Endothelial cell of umbilical vein (primary cell): ENCODE measurements around the gene NEK6. TPM values are rescaled to one million over a fixed set of nuclear protein-coding genes. Genes with fewer than 3 reads are reported as not detected.

Source experiments
- BruUV-seq: library from RNA; stranded (reverse); fragments of 400-500 nt; replicated peaks from 2 replicates; lab custom pipeline; 2021; lab: Mats Ljungman, UMichigan
- CTCF ChIA-PET: fragments of 300-600, 350-600 bp; sonication (Branson Sonifier 250); formaldehyde crosslinking; loops from one replicate; lab custom pipeline; 2021; ENCODE audit warnings: antibody characterized with exemption, inconsistent platforms; lab: Charles Lee
- POLR2A ChIA-PET: fragments of 300-600, 350-600 bp; sonication (Branson Sonifier 250); formaldehyde crosslinking; loops from one replicate; lab custom pipeline; 2021; ENCODE audit warnings: antibody characterized with exemption, inconsistent platforms; lab: Charles Lee
- DNase-seq: peaks from one replicate; pipeline ENCODE4 v3.0.0-alpha.2; 2011; ENCODE audit warnings: low read depth, low spot score
- FAIRE-seq: peaks from 2 replicates; lab custom pipeline; 2011; peaks lifted over from hg19 to GRCh38; lab: Jason Lieb, UNC
- H2AFZ ChIP-seq: 2 replicates; pipeline ENCODE4 v1.6.0; 2012; ENCODE audit warnings: low read depth, low read length, control low read depth, inconsistent platforms
- H3K27ac ChIP-seq: 2 replicates; pipeline ENCODE4 v1.5.1; 2011; ENCODE audit warnings: low read depth, mild to moderate bottlenecking, control low read depth, low read length, moderate library complexity; ENCODE audit not compliant: insufficient read depth
- H3K27me3 ChIP-seq, 2 experiments: 2 replicates each; pipeline versions ENCODE4 v1.6.0 to v1.6.1; 2011; ENCODE audit warnings: low read length in 2 of 2, mixed read lengths in 1 of 2; ENCODE audit not compliant: control insufficient read depth in 2 of 2, insufficient read depth in 2 of 2
- H3K36me3 ChIP-seq, 2 experiments: 2 replicates in 1 of 2; 3 replicates in 1 of 2; pipeline ENCODE4 v1.5.1; 2011; ENCODE audit warnings: low read length in 2 of 2, mild to moderate bottlenecking in 1 of 2, moderate library complexity in 1 of 2; ENCODE audit not compliant: control insufficient read depth in 2 of 2, insufficient read depth in 2 of 2; ENCODE audit errors: extremely low read depth in 1 of 2
- H3K4me1 ChIP-seq: 3 replicates; pipeline ENCODE4 v1.5.1; 2011; ENCODE audit warnings: mild to moderate bottlenecking, low read length; ENCODE audit not compliant: control insufficient read depth, insufficient read depth; ENCODE audit errors: extremely low read depth
- H3K4me2 ChIP-seq: 2 replicates; pipeline ENCODE4 v1.6.1; 2011; ENCODE audit warnings: low read length, control low read depth, mixed read lengths; ENCODE audit not compliant: insufficient read depth
- H3K4me3 ChIP-seq, 3 experiments: fragments of 200-600 bp in 1 of 3; sonication (generic), shearing (Covaris generic) in 1 of 3; replicated peaks in 1 of 3; 2 replicates each; pipeline ENCODE4 v1.5.1; 2011 to 2016; ENCODE audit warnings: control low read depth in 3 of 3, low read length in 3 of 3, mild to moderate bottlenecking in 2 of 3, inconsistent platforms in 1 of 3, low read depth in 1 of 3, moderate library complexity in 1 of 3; ENCODE audit not compliant: insufficient read depth in 1 of 3
- H3K79me2 ChIP-seq: 2 replicates; pipeline ENCODE4 v1.6.0; 2012; ENCODE audit warnings: low read length, inconsistent platforms; ENCODE audit not compliant: control insufficient read depth, insufficient read depth
- H3K9ac ChIP-seq: replicated peaks from 2 replicates; pipeline ENCODE3; 2011; ENCODE audit warnings: low read length, control low read depth; ENCODE audit not compliant: insufficient read depth; ENCODE audit errors: extremely low read depth
- H3K9me1 ChIP-seq: replicated peaks from 3 replicates; pipeline ENCODE4 v1.6.0; 2011; ENCODE audit warnings: mild to moderate bottlenecking, low read length; ENCODE audit not compliant: control insufficient read depth, insufficient read depth; ENCODE audit errors: extremely low read depth
- H3K9me3 ChIP-seq: replicated peaks from 2 replicates; pipeline ENCODE4 v1.5.1; 2012; ENCODE audit warnings: low read length, inconsistent platforms; ENCODE audit not compliant: control insufficient read depth, insufficient read depth
- H4K20me1 ChIP-seq: replicated peaks from 2 replicates; pipeline ENCODE3; 2011; ENCODE audit warnings: mild to moderate bottlenecking, low read length; ENCODE audit not compliant: control insufficient read depth, insufficient read depth; ENCODE audit errors: extremely low read depth
- EZH2 ChIP-seq: IDR thresholded peaks from 2 replicates; pipeline ENCODE4 v1.6.1; 2012; ENCODE audit warnings: borderline replicate concordance, low read depth, mild to moderate bottlenecking, moderate library complexity, low read length, inconsistent platforms; ENCODE audit not compliant: severe bottlenecking
- FOS ChIP-seq: IDR thresholded peaks from 2 replicates; pipeline ENCODE4 v1.6.1; 2011; ENCODE audit warnings: mild to moderate bottlenecking, low read length, moderate library complexity, borderline replicate concordance; ENCODE audit not compliant: insufficient read depth
- GATA2 ChIP-seq: IDR thresholded peaks from 2 replicates; pipeline ENCODE4 v1.7.0; 2011; ENCODE audit warnings: low read depth, mild to moderate bottlenecking, moderate library complexity, mixed read lengths, low read length; ENCODE audit not compliant: insufficient read length, insufficient read depth
- JUN ChIP-seq: IDR thresholded peaks from 2 replicates; pipeline ENCODE4 v1.6.1; 2011; ENCODE audit warnings: borderline replicate concordance, low read depth; ENCODE audit not compliant: insufficient read length, insufficient read depth
- MYC ChIP-seq: IDR thresholded peaks from one replicate; pipeline ENCODE4 v1.6.1; 2011; ENCODE audit warnings: mild to moderate bottlenecking, low read depth, low read length
- POLR2A ChIP-seq: IDR thresholded peaks from 2 replicates; pipeline ENCODE4 v1.6.1; 2012; ENCODE audit warnings: low read depth, mild to moderate bottlenecking, control low read depth, low read length
- POLR2AphosphoS5 ChIP-seq: IDR thresholded peaks from 2 replicates; pipeline ENCODE4 v1.6.1; 2012; ENCODE audit warnings: low read depth, mild to moderate bottlenecking, control low read depth, low read length, moderate library complexity; ENCODE audit not compliant: insufficient read depth
- dilution Hi-C: fragments of 300-500 bp; cut with MboI; formaldehyde crosslinking; loops from one replicate; pipeline ENCODE4 v1.15.0; 2019; ENCODE audit warnings: low sequenced_read_pairs; ENCODE audit not compliant: extremely low pct_ligation_motif_present
- intact Hi-C: fragments of 100-400 bp; cut with micrococcal nuclease; formaldehyde crosslinking; loops from one replicate; pipeline ENCODE4 v1.10.0; 2022
- polyA plus RNA-seq, 4 experiments: library from polyadenylated mRNA; depleted of rRNA in 3 of 4; stranded (reverse) in 3 of 4; unstranded in 1 of 4; fragments of >200 nt; gene quantifications; 2 replicates each; pipeline versions ENCODE4 v1.2.1 to v1.2.3, GENCODE V29; 2011 to 2012; ENCODE audit warnings: missing spikeins in 1 of 4
- total RNA-seq: library from RNA; stranded (reverse); gene quantifications from 2 replicates; pipeline ENCODE4 v1.2.3, GENCODE V29; 2021
- TF ChIP-seq, protein P1 (sequence below): IDR thresholded peaks from 2 replicates; pipeline ENCODE4 v1.6.1; 2011; ENCODE audit not compliant: insufficient read depth, insufficient read length
- TF ChIP-seq, protein P2 (sequence below), 2 donors: IDR thresholded peaks; 1 replicate in 1 of 2; 2 replicates in 1 of 2; pipeline ENCODE4 v1.5.1; 2011; ENCODE audit warnings: low read length in 2 of 2, mild to moderate bottlenecking in 2 of 2, moderate library complexity in 2 of 2, control low read depth in 1 of 2, inconsistent platforms in 1 of 2, low read depth in 1 of 2; ENCODE audit not compliant: insufficient read depth in 1 of 2; ENCODE audit errors: extremely low read depth in 1 of 2

The NEK6 gene
- total and polyA plus RNA-seq, 2 donors (not counting 3 experiments of a cell fraction or from before 2014, with no cell fraction given): 64.3 to 67.1 TPM

DNA sequence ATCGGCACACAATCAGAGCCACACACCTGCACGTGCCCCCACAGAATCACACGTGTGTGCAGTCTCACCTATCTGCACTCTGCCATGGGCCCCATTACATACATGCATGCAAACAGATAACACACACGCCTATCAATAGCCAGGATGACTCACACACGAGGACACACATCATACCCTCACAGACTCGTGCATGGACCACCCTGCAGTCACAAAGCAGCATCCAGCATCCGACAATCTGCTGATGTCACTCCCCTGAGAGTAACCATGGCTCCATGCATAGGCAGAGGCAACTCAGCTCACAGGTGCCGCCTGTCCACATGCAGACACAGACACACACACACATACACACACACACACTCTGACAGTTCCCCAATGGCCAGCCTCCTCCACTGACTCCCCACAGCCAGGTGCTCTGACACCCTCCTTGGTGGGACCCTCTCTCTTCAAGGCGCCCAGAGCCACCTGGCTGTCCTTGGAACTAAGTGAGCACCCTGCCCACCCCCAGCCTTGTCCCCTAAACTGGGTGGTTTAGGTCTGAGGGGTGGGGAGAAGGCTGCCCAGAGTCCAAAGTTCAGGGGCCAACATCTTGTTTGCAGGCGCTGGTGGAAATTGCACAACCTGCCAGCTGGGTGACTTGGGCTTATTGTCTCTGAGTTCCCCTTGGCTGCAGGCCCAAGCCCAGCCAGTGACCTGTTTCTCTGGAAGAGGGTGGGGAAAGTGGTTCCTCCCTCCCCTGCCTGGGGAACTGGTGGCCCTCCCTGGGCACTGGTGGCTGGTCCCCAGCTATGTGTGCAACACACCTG lies 34.6 kb upstream of the NEK6 start:
- FAIRE-seq (peak; percentile 91), DNase-seq (peak; percentile 81)
- POLR2A ChIA-PET: no interaction called here
- intact Hi-C loops (no loop called here), dilution Hi-C loops (loop anchor here (25.0 kb wide), 1 partner anchor 89 kb away; no protein-coding TSS in a partner anchor)
- Histone ChIP-seq H3K4me1 (peaks cover 34% of the 10 kb centered on the region), H2AFZ (no peak overlapping the region), H3K4me3 (no peak overlapping the region), H3K9me3 (no peaks in the 10 kb centered on the region), H3K9ac (no peak overlapping the region), H3K4me2 (no peak overlapping the region), H3K79me2 (no peaks in the 10 kb centered on the region), H3K27ac (no peak overlapping the region), H3K9me1 (no peaks in the 10 kb centered on the region), H3K36me3 (no peaks in the 10 kb centered on the region), H4K20me1 (no peaks in the 10 kb centered on the region), H3K27me3 (no peaks in the 10 kb centered on the region)
- no TSS peak for BruUV-seq
- CTCF ChIA-PET: interaction anchor here (1.1 to 2.7 kb wide), 4 partner anchors 10 to 96 kb away, joined by 3 to 9 read pairs (median 6); no protein-coding TSS in a partner anchor
- TF ChIP-seq POLR2AphosphoS5: no peak

DNA sequence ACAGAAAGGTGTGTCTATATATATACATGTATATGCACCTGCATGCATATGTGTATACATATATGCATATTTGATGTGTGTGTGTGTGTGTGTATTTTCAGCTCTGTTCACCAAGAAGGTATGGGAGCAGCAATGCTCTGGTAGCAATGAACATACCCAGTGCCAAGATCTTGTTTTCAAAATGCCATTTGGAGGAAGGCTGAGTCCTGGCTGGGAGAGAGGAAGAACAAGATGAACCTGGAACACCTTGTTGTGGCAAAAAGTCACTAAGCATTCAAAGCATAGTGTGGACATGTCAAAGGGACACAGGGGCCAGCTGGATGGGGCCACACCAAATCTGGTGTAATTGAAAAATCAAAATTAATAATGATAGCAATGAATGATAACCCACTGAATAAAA lies 31.8 kb upstream of the NEK6 start:
- no peaks in the 10 kb centered on the region for H4K20me1 ChIP-seq
- DNase-seq: no peak
- H2AFZ ChIP-seq: no peak overlapping the region
- no peak overlapping the region for H3K9ac ChIP-seq
- peaks cover 15% of the 10 kb centered on the region for H3K4me1 ChIP-seq
- H3K9me1 ChIP-seq: no peaks in the 10 kb centered on the region
- intact Hi-C loops (no loop called here), dilution Hi-C loops (no loop called here)
- H3K27ac ChIP-seq: no peak overlapping the region
- no TSS peak for BruUV-seq
- ChIA-PET CTCF (no interaction called here), POLR2A (no interaction called here)
- FAIRE-seq: no peak
- no peak overlapping the region for H3K4me3 ChIP-seq
- no peaks in the 10 kb centered on the region for H3K36me3 ChIP-seq
- H3K27me3 ChIP-seq: no peaks in the 10 kb centered on the region
- H3K4me2 ChIP-seq: no peak overlapping the region
- TF ChIP-seq GATA2: no peak
- no peak for TF ChIP-seq EZH2
- TF ChIP-seq JUN: no peak
- TF ChIP-seq FOS: no peak
- TF ChIP-seq POLR2A: no peak
- no peak for TF ChIP-seq POLR2AphosphoS5
- TF ChIP-seq, protein P1, sequence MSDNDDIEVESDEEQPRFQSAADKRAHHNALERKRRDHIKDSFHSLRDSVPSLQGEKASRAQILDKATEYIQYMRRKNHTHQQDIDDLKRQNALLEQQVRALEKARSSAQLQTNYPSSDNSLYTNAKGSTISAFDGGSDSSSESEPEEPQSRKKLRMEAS: no peak
- TF ChIP-seq, protein P2, sequence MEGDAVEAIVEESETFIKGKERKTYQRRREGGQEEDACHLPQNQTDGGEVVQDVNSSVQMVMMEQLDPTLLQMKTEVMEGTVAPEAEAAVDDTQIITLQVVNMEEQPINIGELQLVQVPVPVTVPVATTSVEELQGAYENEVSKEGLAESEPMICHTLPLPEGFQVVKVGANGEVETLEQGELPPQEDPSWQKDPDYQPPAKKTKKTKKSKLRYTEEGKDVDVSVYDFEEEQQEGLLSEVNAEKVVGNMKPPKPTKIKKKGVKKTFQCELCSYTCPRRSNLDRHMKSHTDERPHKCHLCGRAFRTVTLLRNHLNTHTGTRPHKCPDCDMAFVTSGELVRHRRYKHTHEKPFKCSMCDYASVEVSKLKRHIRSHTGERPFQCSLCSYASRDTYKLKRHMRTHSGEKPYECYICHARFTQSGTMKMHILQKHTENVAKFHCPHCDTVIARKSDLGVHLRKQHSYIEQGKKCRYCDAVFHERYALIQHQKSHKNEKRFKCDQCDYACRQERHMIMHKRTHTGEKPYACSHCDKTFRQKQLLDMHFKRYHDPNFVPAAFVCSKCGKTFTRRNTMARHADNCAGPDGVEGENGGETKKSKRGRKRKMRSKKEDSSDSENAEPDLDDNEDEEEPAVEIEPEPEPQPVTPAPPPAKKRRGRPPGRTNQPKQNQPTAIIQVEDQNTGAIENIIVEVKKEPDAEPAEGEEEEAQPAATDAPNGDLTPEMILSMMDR (IDR thresholded peaks at IDR 0.05; ENCODE audit: extremely low read depth in 1 of 2, insufficient read depth in 1 of 2, low read depth in 1 of 2, low read length in 2 of 2): no peak
- TF ChIP-seq MYC: no peak
- no peaks in the 10 kb centered on the region for H3K79me2 ChIP-seq
- no peaks in the 10 kb centered on the region for H3K9me3 ChIP-seq
